Stomach (tissue), 9 donors: ENCODE measurements around the gene RAB20. TPM values are rescaled to one million over a fixed set of nuclear protein-coding genes. Genes with fewer than 3 reads are reported as not detected.

Experiments used
- DNase-seq, 2 donors: peaks; one replicate each; pipeline versions ENCODE4 v3.0.0 to v3.0.0-alpha.2; 2013 to 2019
- H3K27ac ChIP-seq, 5 donors: fragments of 200-600 bp in 4 of 5; sonication (generic) in 4 of 5; one replicate each; pipeline ENCODE4 v1.5.1; 2013 to 2019; ENCODE audit warnings: mild to moderate bottlenecking in 1 of 5, moderate library complexity in 1 of 5
- H3K27me3 ChIP-seq, 3 donors: fragments of 200-600 bp; sonication (generic); one replicate each; pipeline ENCODE4 v1.5.1; 2017 to 2019; ENCODE audit warnings: mixed run types in 1 of 3
- H3K36me3 ChIP-seq, 4 donors: fragments of 200-600 bp; sonication (generic); 1 replicate in 3 of 4; 2 replicates in 1 of 4; pipeline ENCODE4 v1.5.1; 2016 to 2019
- H3K4me1 ChIP-seq, 4 donors: fragments of 200-600 bp; sonication (generic); one replicate each; pipeline ENCODE4 v1.5.1; 2016 to 2019
- H3K4me3 ChIP-seq, 4 donors: fragments of 200-600 bp; sonication (generic) in 3 of 4; one replicate each; pipeline ENCODE4 v1.5.1; 2016 to 2019; ENCODE audit warnings: mild to moderate bottlenecking in 1 of 4
- H3K9me3 ChIP-seq, 4 donors: fragments of 200-600 bp; sonication (generic); one replicate each; pipeline ENCODE4 v1.5.1; 2016 to 2019
- EP300 ChIP-seq: sonication (generic); formaldehyde crosslinking; IDR thresholded peaks from one replicate; pipeline ENCODE4 v1.6.1; 2017; ENCODE audit warnings: antibody characterized with exemption
- POLR2A ChIP-seq, 4 donors: fragments of 450-650 bp; IDR thresholded peaks; one replicate each; pipeline ENCODE4 v1.6.1; 2016; ENCODE audit warnings: antibody characterized with exemption in 4 of 4, control low read depth in 2 of 4, mild to moderate bottlenecking in 1 of 4, moderate library complexity in 1 of 4
- POLR2AphosphoS5 ChIP-seq, 3 donors: sonication (generic); formaldehyde crosslinking; IDR thresholded peaks; one replicate each; pipeline ENCODE4 v1.6.1; 2016; ENCODE audit warnings: antibody characterized with exemption in 3 of 3
- WGBS, 5 donors: extraction: QIAGEN DNeasy Blood & Tissue Kit in 3 of 5; methylation state at CpG; one replicate each; pipeline versions ENCODE4 v1.1.5 to v1.1.7; 2013 to 2018; 5-methylcytosine and 5-hydroxymethylcytosine counted together
- intact Hi-C: fragments of 100-400 bp; cut with DNase I; formaldehyde crosslinking; loops from one replicate; pipeline ENCODE4 v1.15.1; 2023; ENCODE audit warnings: low total_unique reads
- polyA plus RNA-seq, 3 donors: library from polyadenylated mRNA; stranded (reverse); fragments of 200-250 nt; gene quantifications; one replicate each; pipeline ENCODE4 v1.2.3, GENCODE V29; 2013
- total RNA-seq, 5 donors: library from RNA; depleted of rRNA; stranded (reverse); fragments of >200 nt; gene quantifications; one replicate each; pipeline versions ENCODE4 v1.1.0 to v1.2.3, GENCODE V29; 2014 to 2016
- TF ChIP-seq, protein P1 (sequence below), 7 experiments: fragments of 450-650 bp in 4 of 7; fragments of 200-600 bp in 3 of 7; sonication (generic) in 3 of 7; IDR thresholded peaks; one replicate each; pipeline ENCODE4 v1.5.1; 2016 to 2019; ENCODE audit warnings: antibody characterized with exemption in 7 of 7, control low read depth in 2 of 7, mild to moderate bottlenecking in 1 of 7
- donor health status: healthy with polysubstance abuse.
- donor health status: Bipolar disorder and iron deficiency.
- donor health status: healthy.

Gene RAB20
- total and polyA plus RNA-seq, 8 donors = 11.7 to 44.6 (median 29.5) TPM

DNA sequence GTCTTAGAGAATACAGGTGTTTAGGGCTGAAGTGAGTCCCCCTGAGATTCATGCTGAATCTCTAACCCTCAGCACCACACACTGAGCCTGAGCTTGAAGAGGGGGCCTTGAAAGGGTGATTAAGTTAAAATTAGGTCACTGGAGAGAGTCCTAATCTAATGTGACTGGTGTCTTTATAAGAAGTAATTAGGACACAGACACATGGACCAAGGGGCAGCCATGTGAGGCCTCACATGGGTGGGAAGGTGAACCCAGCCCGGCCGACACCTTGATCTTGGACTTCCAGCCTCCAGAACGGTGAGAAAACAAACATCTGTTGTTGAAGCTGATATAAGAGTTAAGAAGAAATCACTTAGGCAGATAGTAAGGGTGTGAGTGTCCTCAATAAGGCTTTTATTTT lies 7.1 kb upstream of the RAB20 start:
- DNase-seq = no peak
- Histone ChIP-seq H3K9me3 (no peaks in the 10 kb centered on the region), H3K27me3 (peaks cover 0 to 13% (median 0%) of the 10 kb centered on the region in 3 donors), H3K36me3 (no peaks in the 10 kb centered on the region), H3K4me3 (no peak overlapping the region), H3K27ac (no peak overlapping the region), H3K4me1 (peaks cover 6 to 25% (median 16%) of the 10 kb centered on the region in 4 donors)
- TF ChIP-seq POLR2A (IDR thresholded peaks at IDR 0.05) (no peak), POLR2AphosphoS5 (IDR thresholded peaks at IDR 0.05) (no peak), EP300 (no peak)
- TF ChIP-seq, protein P1, sequence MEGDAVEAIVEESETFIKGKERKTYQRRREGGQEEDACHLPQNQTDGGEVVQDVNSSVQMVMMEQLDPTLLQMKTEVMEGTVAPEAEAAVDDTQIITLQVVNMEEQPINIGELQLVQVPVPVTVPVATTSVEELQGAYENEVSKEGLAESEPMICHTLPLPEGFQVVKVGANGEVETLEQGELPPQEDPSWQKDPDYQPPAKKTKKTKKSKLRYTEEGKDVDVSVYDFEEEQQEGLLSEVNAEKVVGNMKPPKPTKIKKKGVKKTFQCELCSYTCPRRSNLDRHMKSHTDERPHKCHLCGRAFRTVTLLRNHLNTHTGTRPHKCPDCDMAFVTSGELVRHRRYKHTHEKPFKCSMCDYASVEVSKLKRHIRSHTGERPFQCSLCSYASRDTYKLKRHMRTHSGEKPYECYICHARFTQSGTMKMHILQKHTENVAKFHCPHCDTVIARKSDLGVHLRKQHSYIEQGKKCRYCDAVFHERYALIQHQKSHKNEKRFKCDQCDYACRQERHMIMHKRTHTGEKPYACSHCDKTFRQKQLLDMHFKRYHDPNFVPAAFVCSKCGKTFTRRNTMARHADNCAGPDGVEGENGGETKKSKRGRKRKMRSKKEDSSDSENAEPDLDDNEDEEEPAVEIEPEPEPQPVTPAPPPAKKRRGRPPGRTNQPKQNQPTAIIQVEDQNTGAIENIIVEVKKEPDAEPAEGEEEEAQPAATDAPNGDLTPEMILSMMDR (IDR thresholded peaks at IDR 0.05) = no peak
- WGBS, 5 donors = 69 to 81% (median 79%) methylated on average over 3 of the region's 3 CpGs
- intact Hi-C loops = no loop called here

- Histone ChIP-seq H3K9me3 (no peaks in the 10 kb centered on the region), H3K4me1 (peaks cover 13 to 40% (median 30%) of the 10 kb centered on the region in 4 donors), H3K36me3 (no peaks in the 10 kb centered on the region), H3K27me3 (no peaks in the 10 kb centered on the region), H3K4me3 (no peak overlapping the region), H3K27ac (no peak overlapping the region)
- 86 to 92% (median 90%) methylated on average over 9 of the region's 9 CpGs for WGBS, 5 donors
- TF ChIP-seq POLR2A (IDR thresholded peaks at IDR 0.05) = no peak
- TF ChIP-seq, protein P1 (IDR thresholded peaks at IDR 0.05) = no peak
- TF ChIP-seq EP300 = no peak
- no peak for TF ChIP-seq POLR2AphosphoS5 (IDR thresholded peaks at IDR 0.05)
- intact Hi-C loops = no loop called here
- no peak for DNase-seq
Measured at GRCh38 chr13:110566171-110566570, 4.6 kb upstream of the RAB20 start.

GRCh38 chr13:110565296-110565695 lies 3.8 kb upstream of the RAB20 start:
- Histone ChIP-seq H3K36me3 (no peaks in the 10 kb centered on the region), H3K4me1 (peaks cover 13 to 40% (median 33%) of the 10 kb centered on the region in 4 donors), H3K9me3 (no peaks in the 10 kb centered on the region), H3K27me3 (no peaks in the 10 kb centered on the region), H3K27ac (peak overlapping the region in 2 of 5 donors; percentile 10 to 28), H3K4me3 (no peak overlapping the region)
- WGBS, 5 donors = 27 to 48% (median 31%) methylated on average over 2 of the region's 2 CpGs
- TF ChIP-seq POLR2AphosphoS5 (IDR thresholded peaks at IDR 0.05) = no peak
- TF ChIP-seq, protein P1 (IDR thresholded peaks at IDR 0.05) = peak in 1 of 7 experiments; percentile 28
- TF ChIP-seq POLR2A (IDR thresholded peaks at IDR 0.05) = no peak
- TF ChIP-seq EP300 = no peak
- intact Hi-C loops = no loop called here
- DNase-seq = no peak

GRCh38 chr13:110564472-110564985 lies 3.0 kb upstream of the RAB20 start:
- no peak for DNase-seq
- Histone ChIP-seq H3K4me3 (no peak overlapping the region), H3K27me3 (no peaks in the 10 kb centered on the region), H3K36me3 (no peaks in the 10 kb centered on the region), H3K4me1 (peaks cover 13 to 48% (median 41%) of the 10 kb centered on the region in 4 donors), H3K9me3 (no peaks in the 10 kb centered on the region), H3K27ac (peak overlapping the region in 2 of 5 donors; percentile 10 to 28)
- WGBS, 5 donors = 84 to 95% (median 90%) methylated on average over 3 of the region's 3 CpGs
- TF ChIP-seq, protein P1 (IDR thresholded peaks at IDR 0.05) = no peak
- TF ChIP-seq EP300 = no peak
- no peak for TF ChIP-seq POLR2AphosphoS5 (IDR thresholded peaks at IDR 0.05)
- no peak for TF ChIP-seq POLR2A (IDR thresholded peaks at IDR 0.05)
- intact Hi-C loops = no loop called here
